Measurements from ENCODE around the gene PQBP1.

Gene PQBP1

DNA sequence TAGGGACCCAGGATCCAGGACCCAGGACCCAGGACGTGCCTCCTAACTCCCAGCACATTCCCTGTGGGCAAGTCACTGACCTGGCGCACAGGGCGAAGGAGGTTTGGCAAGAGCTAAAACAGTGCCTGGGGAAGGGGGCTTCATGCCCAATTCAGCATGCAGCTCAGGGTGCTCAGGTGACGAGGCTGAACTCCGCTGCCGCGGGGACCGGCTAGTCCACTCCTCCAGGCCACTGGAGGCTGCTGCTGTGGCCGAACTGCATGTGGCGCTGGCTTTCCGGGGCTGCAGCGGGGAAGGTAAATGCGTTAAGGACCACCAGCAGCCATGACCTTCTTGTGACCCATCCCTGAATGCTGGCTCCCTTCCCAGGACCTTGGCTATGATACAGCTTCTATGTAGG lies 26.0 kb downstream of the PQBP1 start:
- DNase-seq (ENCODE audit: low read depth): no peak

DNA sequence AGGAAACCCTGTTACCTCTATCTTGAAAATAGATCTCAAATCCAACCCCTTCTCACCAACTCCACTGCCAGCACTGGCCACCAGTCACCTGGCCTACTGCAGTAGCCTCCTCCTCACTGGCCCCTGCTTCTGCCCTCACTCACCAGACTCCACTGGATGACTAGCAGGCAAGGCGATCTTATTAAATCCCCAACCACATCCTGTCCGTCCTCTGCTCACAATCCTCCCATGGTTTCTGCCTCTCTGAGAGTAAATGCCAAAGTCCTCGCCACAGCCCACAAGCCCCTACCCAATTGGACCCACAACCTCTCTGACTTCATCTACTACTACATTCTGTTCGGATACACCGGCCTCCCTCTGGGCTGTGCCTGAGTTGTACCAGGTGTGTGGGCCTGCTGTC lies 26.5 kb downstream of the PQBP1 start:
- DNase-seq (ENCODE audit: low read depth): no peak

DNA sequence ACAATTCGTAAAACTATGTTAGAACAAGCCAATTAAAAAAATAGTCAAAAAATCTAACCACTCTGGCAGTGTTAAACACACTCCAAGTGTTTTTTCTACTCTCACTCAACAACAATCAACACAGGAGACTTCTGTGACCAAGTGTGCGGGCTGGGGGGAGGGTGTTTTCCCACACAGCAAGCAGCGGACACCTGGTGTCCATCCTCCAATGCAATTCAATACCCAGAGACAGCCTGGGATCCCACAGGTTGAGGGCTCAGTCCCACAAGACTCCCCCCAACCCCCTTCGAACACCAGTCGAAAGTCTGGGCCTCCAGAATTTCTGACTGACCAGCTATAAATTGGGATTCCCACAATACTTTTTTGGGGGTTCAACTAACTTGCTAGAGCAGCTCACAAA lies 29.4 kb downstream of the PQBP1 start:
- no peak for DNase-seq (ENCODE audit: low read depth)

DNA sequence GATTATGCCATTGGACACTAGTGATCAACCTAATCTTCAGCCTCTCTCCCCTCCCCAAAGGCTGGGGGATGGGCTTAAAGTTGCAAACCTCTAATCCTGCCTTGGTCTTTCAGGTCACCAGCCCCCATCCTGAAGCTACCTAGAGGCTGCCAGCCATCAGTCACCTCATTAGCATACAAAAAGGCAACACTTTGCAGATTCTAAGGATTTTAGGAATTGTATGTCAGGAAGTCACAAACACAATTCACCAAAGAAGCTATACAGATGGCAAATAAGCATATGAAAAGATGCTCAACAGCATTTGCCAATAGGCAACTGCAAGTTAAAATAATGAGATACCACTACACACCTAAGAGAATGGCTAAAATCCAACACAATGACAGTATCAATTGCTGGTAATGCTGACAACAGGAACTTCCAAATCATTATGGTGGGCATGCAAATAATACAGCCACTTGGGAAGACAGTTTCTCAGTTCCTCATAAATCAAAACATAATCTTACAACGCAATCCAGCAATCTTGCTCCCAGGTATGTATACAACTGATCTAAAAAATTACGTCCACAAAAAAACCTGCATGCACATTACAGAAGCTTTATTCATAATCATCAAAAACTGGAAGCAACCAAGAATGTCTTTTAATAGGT lies 30.1 kb downstream of the PQBP1 start:
- DNase-seq (ENCODE audit: low read depth): no peak

DNA sequence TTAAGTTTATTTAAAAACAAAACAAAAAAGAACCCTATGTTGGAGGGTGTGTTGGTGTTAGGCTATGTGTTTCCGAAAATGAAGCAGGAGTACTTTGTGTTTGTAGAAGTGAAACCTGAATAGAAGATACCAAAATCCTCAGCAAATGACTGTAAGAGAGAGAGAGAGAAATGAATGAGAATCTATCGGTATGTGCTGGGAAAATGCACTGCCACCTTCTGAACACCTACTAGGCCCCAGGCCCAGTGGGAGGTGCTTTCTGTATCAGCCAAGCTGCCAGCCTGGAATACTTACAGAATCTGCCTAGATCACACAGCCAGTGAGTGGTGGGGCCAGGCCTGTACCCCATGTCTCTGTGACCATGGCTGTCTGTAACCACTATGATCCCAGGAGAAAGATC lies 36.0 kb downstream of the PQBP1 start:
- no peak for DNase-seq (ENCODE audit: low read depth)

DNA sequence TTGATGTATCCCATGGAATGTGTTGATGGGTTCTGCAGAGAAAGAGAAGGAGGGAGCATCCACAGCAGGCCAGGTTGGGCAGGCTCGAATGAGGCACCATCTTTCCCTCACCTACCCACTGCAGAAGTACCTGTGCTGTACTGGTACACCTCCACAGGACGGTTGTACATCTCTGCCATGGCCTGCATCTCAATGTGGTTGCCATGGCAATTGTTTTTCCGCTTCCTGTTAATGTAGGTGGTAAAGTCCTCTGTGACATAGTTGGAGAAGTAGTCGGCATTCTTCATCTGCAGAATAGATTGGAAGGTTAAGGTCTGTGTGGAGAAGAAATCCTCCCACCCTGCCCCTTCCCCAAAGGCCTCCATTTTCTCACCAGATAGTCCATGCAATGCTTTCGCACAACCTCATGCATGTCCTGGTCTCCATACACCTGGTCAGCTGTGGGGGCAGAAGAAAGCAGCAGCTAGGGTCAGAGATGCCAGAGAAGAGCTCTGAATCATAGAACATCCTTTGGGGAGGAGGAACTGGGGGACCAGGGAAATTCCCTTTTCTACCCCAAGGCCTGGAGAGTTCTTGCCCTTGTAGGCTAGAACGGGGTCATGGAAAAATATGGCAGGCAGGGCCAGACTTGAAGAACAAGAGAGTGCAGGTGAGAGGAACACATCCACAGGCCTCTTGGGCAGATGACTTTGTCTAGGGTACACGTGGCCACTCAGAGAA lies 37.0 kb downstream of the PQBP1 start:
- DNase-seq (ENCODE audit: low read depth): no peak

DNA sequence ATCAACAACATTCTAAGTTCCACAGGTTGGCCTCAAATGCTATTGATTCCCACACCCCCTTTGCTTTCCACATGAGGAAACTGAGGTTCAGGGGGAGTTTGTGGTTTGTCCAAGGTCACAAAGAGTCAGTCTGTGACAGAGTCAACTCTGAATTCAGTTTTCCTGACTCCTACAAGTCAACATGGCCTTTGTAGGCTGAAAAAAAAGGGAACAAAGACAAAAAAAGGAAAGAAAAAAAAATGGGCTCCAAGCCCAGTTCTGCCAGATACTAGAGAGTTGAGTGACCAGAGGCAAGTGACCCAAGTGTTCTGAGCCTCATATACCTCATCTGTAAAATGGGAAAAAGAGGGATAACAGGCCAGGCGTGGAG lies 37.6 kb downstream of the PQBP1 start:
- DNase-seq (ENCODE audit: low read depth): no peak

DNA sequence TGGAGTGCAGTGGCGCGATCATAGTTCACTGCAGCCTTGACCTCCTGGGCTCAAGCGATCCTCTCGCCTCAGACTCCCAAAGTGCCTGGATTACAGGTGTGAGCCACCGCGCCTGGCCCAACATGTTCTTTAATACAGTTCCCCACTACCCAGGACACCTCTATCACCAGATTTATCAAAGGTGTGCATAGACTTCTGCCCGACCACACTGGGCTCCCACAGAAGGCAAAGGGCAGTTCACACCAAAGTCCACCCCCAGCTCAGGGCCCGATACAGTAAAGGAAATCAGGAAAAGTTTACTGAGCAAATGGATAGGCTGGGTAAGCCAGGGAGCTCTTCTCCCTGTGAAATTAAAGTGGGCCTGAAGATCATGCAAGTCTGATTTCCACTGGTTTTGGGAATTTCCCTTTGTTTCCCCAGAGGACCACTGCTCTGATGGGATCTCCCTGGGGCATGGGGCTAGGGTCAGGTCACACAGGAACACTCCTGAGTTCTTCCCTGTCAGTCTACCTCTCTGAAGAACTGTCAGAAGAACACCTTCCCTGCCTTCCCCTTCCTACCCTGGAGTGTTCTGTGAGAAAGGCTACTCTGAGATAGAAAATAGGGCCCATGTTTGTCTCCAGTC lies 38.8 kb downstream of the PQBP1 start:
- no peak for DNase-seq (ENCODE audit: low read depth)

DNA sequence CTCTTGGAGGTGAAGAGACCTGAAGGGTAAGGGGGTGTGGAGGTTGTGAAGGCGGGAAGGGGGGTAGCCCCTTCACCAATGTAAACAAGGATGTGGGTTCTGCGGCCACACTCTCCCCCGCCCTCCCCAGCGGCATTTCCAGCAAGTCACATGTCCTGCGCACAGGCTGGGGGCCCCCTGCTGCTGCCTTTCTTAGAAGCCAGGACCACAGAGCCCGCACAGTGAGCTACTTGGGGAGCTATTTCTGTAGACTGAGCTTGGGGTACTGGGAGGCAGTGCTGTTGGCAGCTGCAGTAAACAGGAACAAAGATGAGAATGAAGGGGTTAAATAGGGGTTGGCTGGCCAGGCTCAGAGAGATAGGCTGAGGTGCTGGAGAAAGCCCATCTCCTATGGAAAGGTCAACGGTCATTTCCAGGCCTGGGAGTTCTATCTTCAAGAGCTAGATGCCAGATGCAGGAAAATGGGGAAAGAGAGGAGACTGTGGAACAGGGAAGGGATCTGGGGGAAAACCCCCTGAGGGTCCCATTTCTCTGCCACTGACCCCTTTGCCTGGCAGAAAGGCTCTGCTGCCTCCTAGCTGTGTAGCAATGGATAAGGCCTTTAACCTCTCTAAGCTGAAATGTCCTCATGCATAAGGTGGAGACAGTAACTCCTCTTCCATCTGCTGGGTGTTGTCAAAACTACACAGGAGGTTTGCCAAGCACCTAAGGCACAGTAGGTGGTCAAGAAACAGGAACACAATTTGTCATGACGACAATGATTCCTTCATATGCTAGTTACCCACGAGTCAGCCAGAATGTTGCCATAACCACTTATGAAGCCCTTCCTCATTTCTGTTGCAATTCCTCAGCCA lies 39.6 kb downstream of the PQBP1 start:
- peak; percentile 94 for DNase-seq (ENCODE audit: low read depth)

DNA sequence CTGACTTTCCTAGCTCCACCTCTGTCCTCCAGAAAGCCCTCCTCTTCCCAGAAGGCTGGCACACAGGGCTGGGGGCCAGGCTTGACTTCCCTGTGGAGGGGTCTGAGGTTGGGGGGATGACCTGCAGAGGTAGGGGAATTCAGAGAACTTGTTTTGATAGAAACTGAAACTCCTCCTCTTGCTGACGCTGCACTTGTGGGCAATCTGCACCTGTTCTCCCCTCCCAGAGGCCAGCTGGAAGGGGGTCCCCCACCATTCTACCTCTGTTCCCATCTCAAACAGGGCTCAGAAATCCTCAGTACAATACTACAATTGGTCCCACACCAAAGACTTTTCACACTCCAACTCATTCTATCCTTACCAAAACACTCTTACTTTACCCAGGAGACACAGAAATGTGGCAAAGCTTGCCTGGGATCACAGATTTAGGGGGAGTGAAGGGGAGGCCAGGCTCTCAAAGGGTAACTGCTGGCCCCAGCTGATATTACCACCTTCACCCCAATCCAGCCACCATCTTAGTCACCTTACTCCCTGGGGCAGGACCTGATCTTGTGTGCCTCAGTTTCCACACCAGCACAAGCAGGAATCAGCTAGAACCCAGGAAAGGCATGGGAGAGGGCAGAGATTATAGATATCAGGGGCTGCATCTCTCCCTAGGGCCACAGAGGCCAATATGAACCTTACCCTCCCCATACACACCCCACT lies 41.1 kb downstream of the PQBP1 start:
- no peak for DNase-seq (ENCODE audit: low read depth)

DNA sequence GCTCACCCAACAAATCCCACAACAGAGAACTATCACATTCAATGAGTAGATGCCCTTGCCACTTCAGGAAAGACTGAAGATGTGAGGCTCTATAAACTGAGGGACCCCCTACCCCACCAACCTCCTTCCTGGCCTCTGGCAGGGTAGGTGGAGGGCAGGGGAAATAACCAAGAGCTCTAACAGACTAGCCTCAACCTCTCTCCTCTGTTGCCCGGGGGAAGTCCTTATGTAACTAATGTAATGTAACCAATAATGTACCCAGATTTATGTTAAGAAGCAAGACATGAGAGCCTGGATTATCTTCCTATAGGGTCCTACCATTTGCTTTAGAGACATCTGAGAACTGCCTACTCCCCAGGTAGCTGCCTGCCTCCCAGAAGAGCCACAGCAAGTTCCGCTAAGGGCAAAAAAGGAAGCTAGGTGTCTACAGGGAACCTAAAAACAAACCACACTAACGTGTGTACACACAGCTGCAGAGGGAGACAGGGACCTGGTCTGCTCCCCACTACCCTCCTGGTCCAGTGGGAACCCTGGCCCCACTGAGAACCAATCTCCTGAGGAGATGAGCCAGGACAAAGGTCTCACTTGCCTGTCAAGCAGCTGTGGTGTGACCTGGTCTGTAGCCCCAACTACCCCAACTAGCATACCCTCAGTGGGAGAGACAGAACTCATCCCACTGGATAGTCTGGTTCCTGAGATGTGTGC lies 41.9 kb downstream of the PQBP1 start:
- DNase-seq (ENCODE audit: low read depth): no peak

DNA sequence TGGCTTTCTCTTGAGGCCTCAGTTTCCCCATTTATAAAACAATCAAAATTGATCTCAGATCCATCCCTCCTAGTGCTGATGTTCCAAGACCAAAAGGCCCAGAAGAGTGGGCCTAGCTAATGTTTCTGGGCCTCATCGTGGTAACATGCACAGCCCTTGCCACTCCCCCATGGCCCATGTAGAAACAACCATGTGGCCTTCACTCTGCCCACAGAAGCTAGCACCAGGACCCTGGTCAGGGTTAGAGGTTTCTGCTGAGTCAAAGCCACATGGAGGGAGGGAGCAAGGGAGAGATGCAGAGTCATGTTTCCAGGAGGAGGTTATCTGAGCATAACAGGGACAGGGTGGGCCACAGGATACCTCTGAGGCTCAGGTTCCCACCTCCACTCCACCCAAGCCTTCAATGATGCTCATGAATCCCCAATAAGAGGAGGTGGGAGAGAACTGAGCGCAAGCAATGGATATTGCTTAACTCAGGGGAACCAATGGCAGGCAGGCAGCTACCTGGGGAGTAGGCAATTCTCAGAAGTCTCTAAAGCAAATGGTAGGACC lies 42.8 kb downstream of the PQBP1 start:
- DNase-seq (ENCODE audit: low read depth): no peak

DNA sequence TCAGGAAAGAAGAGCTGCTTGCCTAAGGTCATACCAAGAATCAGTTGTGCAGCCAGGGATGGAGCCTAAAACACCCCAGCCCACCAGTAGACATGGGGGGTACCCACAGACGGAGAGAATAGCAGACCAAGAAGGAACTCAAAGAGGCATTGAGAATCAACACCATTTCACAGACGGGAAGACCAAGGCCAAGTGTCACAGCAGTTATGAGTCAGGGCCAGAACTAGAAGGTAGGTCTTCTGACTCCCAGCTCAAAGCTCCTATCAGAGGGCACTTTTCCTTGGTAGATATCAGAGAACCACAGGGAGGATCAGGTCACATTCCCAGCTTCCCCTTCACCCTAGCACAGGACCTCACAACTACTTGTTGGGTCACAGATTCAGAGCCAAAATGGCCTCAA lies 45.2 kb downstream of the PQBP1 start:
- DNase-seq (ENCODE audit: low read depth): no peak

DNA sequence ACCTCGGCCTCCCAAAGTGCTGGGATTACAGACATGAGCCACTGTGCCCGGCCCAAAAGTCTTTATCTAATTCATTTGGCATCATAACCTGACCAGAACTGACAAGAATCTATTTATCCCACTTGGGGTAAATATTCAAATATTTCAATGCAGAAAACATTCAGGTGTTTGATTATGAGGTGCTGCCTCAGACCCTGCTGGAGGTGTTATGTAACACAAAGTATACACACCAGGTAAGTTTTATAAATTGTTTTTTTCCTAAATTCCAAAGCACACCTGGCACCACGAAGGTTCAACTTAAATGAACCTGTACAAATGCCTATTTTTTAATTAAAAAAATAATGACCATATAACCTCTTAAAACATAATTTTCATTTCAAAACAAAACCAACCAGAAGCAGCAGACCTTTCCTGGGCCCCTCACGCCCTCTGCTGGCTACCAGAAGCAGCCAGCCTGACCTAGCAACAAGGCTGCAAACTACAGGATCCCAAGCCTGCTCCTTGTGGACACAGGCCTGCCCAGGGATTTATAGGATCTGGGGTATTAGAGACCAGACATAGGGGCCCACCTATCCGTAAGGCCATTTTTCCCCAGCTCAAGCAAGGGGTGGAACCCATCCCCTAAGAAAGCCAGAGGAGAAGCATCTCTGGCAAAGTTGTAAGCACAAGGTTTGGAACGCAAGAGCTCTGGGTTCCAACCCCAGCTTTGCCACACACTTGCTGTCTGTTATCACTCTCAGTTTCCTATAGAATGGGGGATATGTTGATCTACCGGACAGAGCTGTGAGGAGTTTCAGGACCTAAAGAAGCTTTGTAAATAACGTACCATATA lies 48.0 kb downstream of the PQBP1 start:
- no peak for DNase-seq (ENCODE audit: low read depth)

DNA sequence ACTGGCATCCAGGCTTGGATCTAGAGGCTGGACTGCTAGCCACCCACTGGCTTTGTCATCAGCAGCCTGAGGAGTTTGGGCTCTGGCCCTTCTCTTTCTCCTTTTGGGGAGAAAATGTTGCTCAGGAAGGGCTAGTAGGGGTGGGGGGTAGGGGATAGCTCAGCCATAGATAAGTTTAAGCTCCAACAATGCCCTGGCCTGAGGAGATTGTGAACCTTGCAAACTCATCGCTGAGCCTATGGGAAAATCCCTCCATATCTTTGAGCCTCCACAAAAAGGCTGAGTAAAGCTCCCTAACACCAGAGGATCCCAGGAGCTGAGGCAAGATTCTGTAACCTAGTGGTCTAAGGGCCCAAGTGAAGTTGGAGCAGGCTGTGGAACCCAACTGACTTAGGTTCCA lies 50.9 kb downstream of the PQBP1 start:
- no peak for DNase-seq (ENCODE audit: low read depth)

Measured in CMK (cell line).